IMR-90 (cell line): ENCODE data around the gene SEBOX. TPM values are rescaled to one million over a fixed set of nuclear protein-coding genes. Genes with fewer than 3 reads are reported as not detected.

Experiments
- ATAC-seq: fragments of 200-7000 bp; cut with Tn5 transposase; 2 replicates; pipeline ENCODE4 v1.9.1; 2020; ENCODE audit warnings: low read depth, mild to moderate bottlenecking, moderate library complexity
- BruUV-seq: library from RNA; stranded (reverse); fragments of 400-500 nt; replicated peaks from 2 replicates; lab custom pipeline; 2021; lab: Mats Ljungman, UMichigan
- CTCF ChIA-PET: fragments of 300-600 bp; formaldehyde crosslinking; extraction: SDS; loops from one replicate; lab custom pipeline; 2021; ENCODE audit warnings: antibody characterized with exemption; lab: Yijun Ruan, JAX
- POLR2A ChIA-PET: fragments of 300-600 bp; sonication (Branson Sonifier 250); formaldehyde crosslinking; loops from one replicate; lab custom pipeline; 2022; ENCODE audit warnings: antibody characterized with exemption; ENCODE audit not compliant: unreplicated experiment; lab: Charles Lee
- DNase-seq: peaks from one replicate; pipeline ENCODE4 v3.0.0; 2013
- H2AFZ ChIP-seq: replicated peaks from 2 replicates; pipeline ENCODE3; 2013; ENCODE audit warnings: low read length, mild to moderate bottlenecking; ENCODE audit not compliant: poor library complexity
- H2AK5ac ChIP-seq: 2 replicates; pipeline ENCODE4 v1.6.1; 2013; ENCODE audit warnings: low read depth, low read length, inconsistent platforms
- H2AK9ac ChIP-seq: replicated peaks from 2 replicates; pipeline ENCODE3; 2013; ENCODE audit warnings: mild to moderate bottlenecking, low read depth, low read length, moderate library complexity; ENCODE audit not compliant: poor library complexity
- H2BK120ac ChIP-seq: 2 replicates; pipeline ENCODE4 v1.6.1; 2013; ENCODE audit warnings: low read depth, low read length, inconsistent platforms
- H2BK15ac ChIP-seq: 3 replicates; pipeline ENCODE4 v1.6.1; 2013; ENCODE audit warnings: low read depth, low read length, inconsistent platforms
- H2BK20ac ChIP-seq: 2 replicates; pipeline ENCODE4 v1.6.1; 2013; ENCODE audit warnings: low read depth, mild to moderate bottlenecking, inconsistent platforms, low read length, moderate library complexity
- H2BK5ac ChIP-seq: 2 replicates; pipeline ENCODE4 v1.6.1; 2013; ENCODE audit warnings: mild to moderate bottlenecking, low read depth, low read length, inconsistent platforms; ENCODE audit not compliant: poor library complexity, severe bottlenecking
- H3K14ac ChIP-seq: replicated peaks from 2 replicates; pipeline ENCODE4 v1.6.1; 2013; ENCODE audit warnings: low read depth, low read length, inconsistent platforms
- H3K18ac ChIP-seq: 2 replicates; pipeline ENCODE4 v1.6.1; 2013; ENCODE audit warnings: low read depth, low read length, control low read depth
- H3K23ac ChIP-seq: 2 replicates; pipeline ENCODE4 v1.6.1; 2013; ENCODE audit warnings: low read depth, low read length, inconsistent platforms
- H3K27ac ChIP-seq: 2 replicates; pipeline ENCODE4 v1.5.1; 2013; ENCODE audit warnings: mild to moderate bottlenecking, control low read depth, low read length; ENCODE audit not compliant: insufficient read depth
- H3K27me3 ChIP-seq: 2 replicates; pipeline ENCODE4 v1.6.1; 2013; ENCODE audit warnings: low read length; ENCODE audit not compliant: control insufficient read depth, insufficient read depth
- H3K36me3 ChIP-seq: 2 replicates; pipeline ENCODE4 v1.6.1; 2013; ENCODE audit warnings: low read length, mixed read lengths; ENCODE audit not compliant: control insufficient read depth, insufficient read depth
- H3K4ac ChIP-seq: 2 replicates; pipeline ENCODE4 v1.6.1; 2013; ENCODE audit warnings: low read depth, low read length, inconsistent platforms
- H3K4me1 ChIP-seq: 2 replicates; pipeline ENCODE4 v1.6.1; 2013; ENCODE audit warnings: low read length, mixed read lengths; ENCODE audit not compliant: control insufficient read depth, insufficient read depth
- H3K4me2 ChIP-seq: 2 replicates; pipeline ENCODE4 v1.6.1; 2013; ENCODE audit warnings: low read depth, mild to moderate bottlenecking, control low read depth, low read length, moderate library complexity
- H3K4me3 ChIP-seq: 2 replicates; pipeline ENCODE4 v1.5.1; 2013; ENCODE audit warnings: low read depth, mild to moderate bottlenecking, control low read depth, low read length, moderate library complexity; ENCODE audit not compliant: insufficient read depth
- H3K56ac ChIP-seq: 2 replicates; pipeline ENCODE4 v1.6.1; 2013; ENCODE audit warnings: low read length, inconsistent platforms; ENCODE audit not compliant: insufficient read depth; ENCODE audit errors: extremely low read depth
- H3K79me1 ChIP-seq, 2 experiments: 2 replicates each; pipeline ENCODE4 v1.6.1; 2013; ENCODE audit warnings: low read length in 2 of 2, inconsistent platforms in 1 of 2, low read depth in 1 of 2
- H3K9ac ChIP-seq: 2 replicates; pipeline ENCODE4 v1.6.1; 2013; ENCODE audit warnings: low read depth, low read length, control low read depth
- H3K9me1 ChIP-seq: 2 replicates; pipeline ENCODE4 v1.6.1; 2013; ENCODE audit warnings: low read length, inconsistent platforms; ENCODE audit not compliant: insufficient read depth
- H3K9me3 ChIP-seq: 2 replicates; pipeline ENCODE4 v1.6.1; 2013; ENCODE audit warnings: low read length; ENCODE audit not compliant: control insufficient read depth, insufficient read depth
- H4K20me1 ChIP-seq: 2 replicates; pipeline ENCODE4 v1.6.1; 2013; ENCODE audit warnings: low read length, inconsistent platforms; ENCODE audit not compliant: insufficient read depth
- H4K5ac ChIP-seq: 2 replicates; pipeline ENCODE4 v1.6.1; 2013; ENCODE audit warnings: mild to moderate bottlenecking, low read depth, low read length, control low read depth
- H4K8ac ChIP-seq, 2 experiments: 2 replicates each; pipeline ENCODE4 v1.6.1; 2013; ENCODE audit warnings: low read depth in 2 of 2, low read length in 2 of 2, control low read depth in 1 of 2, inconsistent platforms in 1 of 2
- H4K91ac ChIP-seq: 2 replicates; pipeline ENCODE4 v1.6.1; 2013; ENCODE audit warnings: low read depth, low read length, inconsistent platforms; ENCODE audit not compliant: insufficient read depth
- CEBPB ChIP-seq: IDR thresholded peaks from 2 replicates; pipeline ENCODE4 v1.6.1; 2012; ENCODE audit warnings: low read depth, low read length, improper control_type of control experiment
- FOS ChIP-seq: fragments of 150-350 bp; IDR thresholded peaks from 2 replicates; pipeline ENCODE4 v1.6.1; 2016; ENCODE audit warnings: low read depth, low read length
- MXI1 ChIP-seq: IDR thresholded peaks from 2 replicates; pipeline ENCODE4 v1.6.1; 2012; ENCODE audit warnings: low read depth, mild to moderate bottlenecking, low read length, moderate library complexity, borderline replicate concordance
- RAD21 ChIP-seq: IDR thresholded peaks from 2 replicates; pipeline ENCODE4 v1.6.1; 2012; ENCODE audit warnings: low read length, improper control_type of control experiment
- WGBS, 2 experiments: methylation state at CpG; one replicate each; pipeline versions ENCODE4 v1.1.5 to v1.1.7; 2013; ENCODE audit warnings: missing lambda C conversion rate in 2 of 2; ENCODE audit not compliant: insufficient read length in 1 of 2; ENCODE audit errors: extremely low coverage in 2 of 2; 5-methylcytosine and 5-hydroxymethylcytosine counted together
- dilution Hi-C: fragments of 300-500 bp; cut with HindIII; formaldehyde crosslinking; loops from one replicate; pipeline ENCODE4 v1.14.3; 2018; ENCODE audit warnings: low sequenced_read_pairs; ENCODE audit not compliant: unreplicated experiment
- in situ Hi-C: fragments of 300-500 bp; cut with MboI; formaldehyde crosslinking; loops from 3 replicates; pipeline ENCODE4 v1.14.3; 2019; ENCODE audit warnings: low sequenced_read_pairs, inconsistent platforms, mixed read lengths
- intact Hi-C: fragments of 100-400 bp; cut with micrococcal nuclease; formaldehyde crosslinking; loops from 2 replicates; pipeline ENCODE4 v1.10.0; 2022
- polyA plus RNA-seq, 3 experiments: library from polyadenylated mRNA; depleted of rRNA; stranded (reverse); fragments of >200 nt; gene quantifications; 2 replicates each; pipeline ENCODE4 v1.2.3, GENCODE V29; 2012; ENCODE audit warnings: low replicate concordance in 1 of 3
- total RNA-seq: library from RNA; depleted of rRNA; stranded (reverse); fragments of >200 nt; gene quantifications from 2 replicates; pipeline ENCODE4 v1.2.3, GENCODE V29; 2012
- TF ChIP-seq, protein P1 (sequence below): fragments of 150-350 bp; IDR thresholded peaks from 2 replicates; pipeline ENCODE4 v1.6.1; 2016; ENCODE audit warnings: low read depth, mild to moderate bottlenecking, low read length, moderate library complexity, borderline replicate concordance
- TF ChIP-seq, protein P2 (sequence below): conservative IDR thresholded peaks from 2 replicates; pipeline ENCODE4 v1.5.1; 2012; ENCODE audit warnings: mild to moderate bottlenecking, low read depth, low read length, improper control_type of control experiment

SEBOX gene
- total and polyA plus RNA-seq, 2 of the 4 experiments (the other 2 are of a cell fraction), result not detected

DNA sequence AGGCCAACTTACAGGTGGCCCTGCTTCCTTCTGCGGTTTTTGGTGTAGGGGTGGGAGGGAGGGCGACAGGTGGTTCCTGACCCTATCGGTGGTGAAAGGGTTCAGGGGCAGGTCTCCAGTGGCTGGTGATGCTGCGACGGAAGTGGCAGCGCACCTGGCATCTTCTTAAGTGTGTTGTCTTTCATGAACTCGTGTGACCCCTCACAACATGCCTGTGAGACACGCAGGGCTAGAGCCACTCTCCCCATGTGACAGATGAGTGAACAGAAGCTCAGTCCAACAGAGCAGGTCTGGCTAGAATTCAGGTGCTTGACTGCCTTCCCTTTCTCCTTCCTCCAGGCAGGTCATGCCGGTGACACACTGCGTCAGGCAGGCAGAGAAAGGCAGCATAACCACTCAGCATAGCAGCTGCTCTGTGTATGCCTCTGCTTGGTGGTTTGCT, 21.5 kb downstream of the SEBOX start:
- H3K9ac ChIP-seq, result no peak overlapping the region
- no peak overlapping the region for H3K23ac ChIP-seq
- H3K9me3 ChIP-seq, result no peaks in the 10 kb centered on the region
- H3K4me2 ChIP-seq, result no peak overlapping the region
- no peak overlapping the region for H3K14ac ChIP-seq
- H2AK9ac ChIP-seq, result no peak overlapping the region
- no peak overlapping the region for H2BK120ac ChIP-seq
- no TSS peak for BruUV-seq
- no peak for DNase-seq
- H3K4ac ChIP-seq, result no peak overlapping the region
- no peak overlapping the region for H3K4me3 ChIP-seq
- no peak overlapping the region for H4K8ac ChIP-seq
- dilution Hi-C loops, result no loop called here
- no peak overlapping the region for H2BK20ac ChIP-seq
- H4K5ac ChIP-seq, result no peak overlapping the region
- in situ Hi-C loops, result loop anchor here (25.0 kb wide), 1 partner anchor 806 kb away; no protein-coding TSS in a partner anchor
- intact Hi-C loops, result no loop called here
- no peak overlapping the region for H2BK5ac ChIP-seq
- peaks cover 79% of the 10 kb centered on the region for H3K36me3 ChIP-seq
- H3K18ac ChIP-seq, result no peak overlapping the region
- H2BK15ac ChIP-seq, result no peak overlapping the region
- no peaks in the 10 kb centered on the region for H3K27me3 ChIP-seq
- ChIA-PET CTCF (no interaction called here), POLR2A (no interaction called here)
- no peak overlapping the region for H3K27ac ChIP-seq
- H3K79me1 ChIP-seq, result peaks cover 25 to 85% of the 10 kb centered on the region in 2 experiments
- ATAC-seq, result no peak
- WGBS, 2 experiments, result 81% methylated on average over 5 of the region's 10 CpGs; no CpG with 5 or more reads in 1 of the 2 experiments
- H2AFZ ChIP-seq, result no peak overlapping the region
- H2AK5ac ChIP-seq, result no peak overlapping the region
- H3K9me1 ChIP-seq, result peaks cover 16% of the 10 kb centered on the region; the same call in 1 of the 2 replicates
- TF ChIP-seq MXI1 (no peak), FOS (no peak), RAD21 (no peak), CEBPB (no peak)
- TF ChIP-seq, protein P1, sequence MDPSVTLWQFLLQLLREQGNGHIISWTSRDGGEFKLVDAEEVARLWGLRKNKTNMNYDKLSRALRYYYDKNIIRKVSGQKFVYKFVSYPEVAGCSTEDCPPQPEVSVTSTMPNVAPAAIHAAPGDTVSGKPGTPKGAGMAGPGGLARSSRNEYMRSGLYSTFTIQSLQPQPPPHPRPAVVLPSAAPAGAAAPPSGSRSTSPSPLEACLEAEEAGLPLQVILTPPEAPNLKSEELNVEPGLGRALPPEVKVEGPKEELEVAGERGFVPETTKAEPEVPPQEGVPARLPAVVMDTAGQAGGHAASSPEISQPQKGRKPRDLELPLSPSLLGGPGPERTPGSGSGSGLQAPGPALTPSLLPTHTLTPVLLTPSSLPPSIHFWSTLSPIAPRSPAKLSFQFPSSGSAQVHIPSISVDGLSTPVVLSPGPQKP, result no peak
- TF ChIP-seq, protein P2, sequence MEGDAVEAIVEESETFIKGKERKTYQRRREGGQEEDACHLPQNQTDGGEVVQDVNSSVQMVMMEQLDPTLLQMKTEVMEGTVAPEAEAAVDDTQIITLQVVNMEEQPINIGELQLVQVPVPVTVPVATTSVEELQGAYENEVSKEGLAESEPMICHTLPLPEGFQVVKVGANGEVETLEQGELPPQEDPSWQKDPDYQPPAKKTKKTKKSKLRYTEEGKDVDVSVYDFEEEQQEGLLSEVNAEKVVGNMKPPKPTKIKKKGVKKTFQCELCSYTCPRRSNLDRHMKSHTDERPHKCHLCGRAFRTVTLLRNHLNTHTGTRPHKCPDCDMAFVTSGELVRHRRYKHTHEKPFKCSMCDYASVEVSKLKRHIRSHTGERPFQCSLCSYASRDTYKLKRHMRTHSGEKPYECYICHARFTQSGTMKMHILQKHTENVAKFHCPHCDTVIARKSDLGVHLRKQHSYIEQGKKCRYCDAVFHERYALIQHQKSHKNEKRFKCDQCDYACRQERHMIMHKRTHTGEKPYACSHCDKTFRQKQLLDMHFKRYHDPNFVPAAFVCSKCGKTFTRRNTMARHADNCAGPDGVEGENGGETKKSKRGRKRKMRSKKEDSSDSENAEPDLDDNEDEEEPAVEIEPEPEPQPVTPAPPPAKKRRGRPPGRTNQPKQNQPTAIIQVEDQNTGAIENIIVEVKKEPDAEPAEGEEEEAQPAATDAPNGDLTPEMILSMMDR, result no peak
- H3K56ac ChIP-seq, result no peak overlapping the region
- H4K91ac ChIP-seq, result no peak overlapping the region
- peaks cover 26% of the 10 kb centered on the region for H4K20me1 ChIP-seq
- H3K4me1 ChIP-seq, result peaks cover 16% of the 10 kb centered on the region
